Thyroid gland (tissue), 4 donors: ENCODE results near the gene PVR.

Source experiments
- CTCF ChIP-seq, 6 experiments: fragments of 200-600 bp in 3 of 6; fragments of 450-650 bp in 3 of 6; sonication (generic) in 3 of 6; IDR thresholded peaks; one replicate each; pipeline ENCODE4 v1.5.1; 2016 to 2019; ENCODE audit warnings: antibody characterized with exemption in 6 of 6, mild to moderate bottlenecking in 2 of 6, inconsistent platforms in 1 of 6, moderate library complexity in 1 of 6
- POLR2A ChIP-seq, 2 donors: fragments of 450-650 bp; IDR thresholded peaks; one replicate each; pipeline ENCODE4 v1.6.1; 2017; ENCODE audit warnings: antibody characterized with exemption in 2 of 2, mild to moderate bottlenecking in 2 of 2, moderate library complexity in 1 of 2

GRCh38 chr19:44605547-44605946 is 38.2 kb upstream of the PVR start:
- TF ChIP-seq POLR2A (IDR thresholded peaks at IDR 0.05) (no peak), CTCF (IDR thresholded peaks at IDR 0.05) (no peak)
